MCF 10A (cell line): ENCODE measurements around the gene DYNC1H1. TPM values are rescaled to one million over a fixed set of nuclear protein-coding genes. Genes with fewer than 3 reads are reported as not detected.
A peak's percentile ranks its signal among the peaks of the same experiment; 100 is the strongest.

Experiments
- BruUV-seq: library from RNA; stranded (reverse); fragments of 400-500 nt; replicated peaks from 2 replicates; lab custom pipeline; 2021; lab: Mats Ljungman, UMichigan
- CTCF ChIA-PET: fragments of 300-600 bp; sonication (Branson Sonifier 250); formaldehyde crosslinking; extraction: SDS; loops from one replicate; lab custom pipeline; 2021; ENCODE audit warnings: antibody characterized with exemption, inconsistent platforms; lab: Yijun Ruan, JAX
- POLR2A ChIA-PET: fragments of 300-600, 350-650 bp; sonication (Branson Sonifier 250); formaldehyde crosslinking; extraction: SDS; loops from one replicate; lab custom pipeline; 2020; ENCODE audit warnings: antibody characterized with exemption, inconsistent platforms; lab: Yijun Ruan, JAX
- DNase-seq: peaks from one replicate; pipeline ENCODE4 v3.0.0-alpha.2; 2018; ENCODE audit not compliant: unreplicated experiment
- H3K27ac Mint-ChIP-seq: one replicate; pipeline ENCODE4 v1.8.0; 2022; ENCODE audit warnings: mild to moderate bottlenecking, low read depth, mixed read lengths; ENCODE audit not compliant: unreplicated experiment
- H3K27me3 Mint-ChIP-seq: one replicate; pipeline ENCODE4 v1.8.0; 2022; ENCODE audit warnings: mixed read lengths; ENCODE audit not compliant: insufficient read depth, unreplicated experiment
- H3K36me3 Mint-ChIP-seq: one replicate; pipeline ENCODE4 v1.8.0; 2022; ENCODE audit warnings: mild to moderate bottlenecking, moderate library complexity, mixed read lengths; ENCODE audit not compliant: insufficient read depth, unreplicated experiment
- H3K4me1 Mint-ChIP-seq: one replicate; pipeline ENCODE4 v1.8.0; 2022; ENCODE audit warnings: mixed read lengths; ENCODE audit not compliant: insufficient read depth, unreplicated experiment
- H3K4me3 Mint-ChIP-seq: one replicate; pipeline ENCODE4 v1.8.0; 2022; ENCODE audit warnings: mild to moderate bottlenecking, moderate library complexity, mixed read lengths; ENCODE audit not compliant: unreplicated experiment
- H3K9me3 Mint-ChIP-seq: one replicate; pipeline ENCODE4 v1.8.0; 2022; ENCODE audit warnings: mixed read lengths; ENCODE audit not compliant: unreplicated experiment
- intact Hi-C: fragments of 100-400 bp; cut with micrococcal nuclease; formaldehyde crosslinking; loops from 2 replicates; pipeline ENCODE4 v1.14.1; 2022
- total RNA-seq: library from RNA; stranded (reverse); gene quantifications from 2 replicates; pipeline ENCODE4 v1.2.3, GENCODE V29; 2022
- TF ChIP-seq, protein P1 (sequence below): fragments of 200-600 bp; IDR thresholded peaks from one replicate; pipeline ENCODE4 v1.8.0; 2022; ENCODE audit warnings: antibody characterized with exemption, mild to moderate bottlenecking; ENCODE audit not compliant: unreplicated experiment

DYNC1H1 gene
- total RNA-seq, 1 experiment from 2014 or later = 704 TPM

GRCh38 chr14:102085948-102086708 lies 121.8 kb downstream of the DYNC1H1 start:
- TF ChIP-seq, protein P1, sequence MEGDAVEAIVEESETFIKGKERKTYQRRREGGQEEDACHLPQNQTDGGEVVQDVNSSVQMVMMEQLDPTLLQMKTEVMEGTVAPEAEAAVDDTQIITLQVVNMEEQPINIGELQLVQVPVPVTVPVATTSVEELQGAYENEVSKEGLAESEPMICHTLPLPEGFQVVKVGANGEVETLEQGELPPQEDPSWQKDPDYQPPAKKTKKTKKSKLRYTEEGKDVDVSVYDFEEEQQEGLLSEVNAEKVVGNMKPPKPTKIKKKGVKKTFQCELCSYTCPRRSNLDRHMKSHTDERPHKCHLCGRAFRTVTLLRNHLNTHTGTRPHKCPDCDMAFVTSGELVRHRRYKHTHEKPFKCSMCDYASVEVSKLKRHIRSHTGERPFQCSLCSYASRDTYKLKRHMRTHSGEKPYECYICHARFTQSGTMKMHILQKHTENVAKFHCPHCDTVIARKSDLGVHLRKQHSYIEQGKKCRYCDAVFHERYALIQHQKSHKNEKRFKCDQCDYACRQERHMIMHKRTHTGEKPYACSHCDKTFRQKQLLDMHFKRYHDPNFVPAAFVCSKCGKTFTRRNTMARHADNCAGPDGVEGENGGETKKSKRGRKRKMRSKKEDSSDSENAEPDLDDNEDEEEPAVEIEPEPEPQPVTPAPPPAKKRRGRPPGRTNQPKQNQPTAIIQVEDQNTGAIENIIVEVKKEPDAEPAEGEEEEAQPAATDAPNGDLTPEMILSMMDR = no peak
- CTCF ChIA-PET = interaction anchor here (3.0 kb wide), 1 partner anchor 10 kb away, joined by 11 read pairs; no protein-coding TSS in a partner anchor
- Mint-ChIP-seq H3K27me3 (no peaks in the 10 kb centered on the region), H3K4me3 (peak overlapping the region; percentile 63), H3K9me3 (no peaks in the 10 kb centered on the region), H3K36me3 (peaks cover 55% of the 10 kb centered on the region), H3K4me1 (peaks cover 31% of the 10 kb centered on the region), H3K27ac (peak overlapping the region; percentile 92)
- POLR2A ChIA-PET = interaction anchor here (0.6 to 3.0 kb wide), 10 partner anchors 10 to 626 kb away, joined by 3 to 22 read pairs (median 4); partner anchors contain the start of genes DYNC1H1, MOK and WDR20
- intact Hi-C loops = loop anchor here (2.0 kb wide), 1 partner anchor 231 kb away; no protein-coding TSS in a partner anchor
- peak; percentile 46 for DNase-seq
- BruUV-seq = no TSS peak

GRCh38 chr14:102086709-102086971 lies 122.3 kb downstream of the DYNC1H1 start:
- no TSS peak for BruUV-seq
- Mint-ChIP-seq H3K27me3 (no peaks in the 10 kb centered on the region), H3K9me3 (no peaks in the 10 kb centered on the region), H3K4me1 (peaks cover 31% of the 10 kb centered on the region), H3K36me3 (peaks cover 50% of the 10 kb centered on the region), H3K27ac (peak overlapping the region; percentile 92), H3K4me3 (peak overlapping the region; percentile 63)
- ChIA-PET POLR2A (interaction anchor here (1.3 to 3.0 kb wide), 4 partner anchors 31 to 218 kb away, joined by 3 to 22 read pairs (median 6); partner anchors contain the start of genes DYNC1H1, MOK and WDR20), CTCF (no interaction called here)
- intact Hi-C loops = loop anchor here (2.0 kb wide), 1 partner anchor 230 kb away; no protein-coding TSS in a partner anchor
- TF ChIP-seq, protein P1 = no peak
- DNase-seq = no peak

GRCh38 chr14:102086972-102087761 lies 122.8 kb downstream of the DYNC1H1 start, which contains the start of gene HSP90AA1:
Gene HSP90AA1, minus strand, starts transcription at chr14:102087044. Its CDS starts 666 bp downstream, at chr14:102086378.
- Mint-ChIP-seq H3K4me1 (peaks cover 31% of the 10 kb centered on the region), H3K27ac (peak within 1 kb of the TSS; percentile 92), H3K9me3 (no peaks in the 10 kb centered on the region), H3K36me3 (peaks cover 45% of the 10 kb centered on the region), H3K27me3 (no peaks in the 10 kb centered on the region), H3K4me3 (peak within 1 kb of the TSS; percentile 63)
- BruUV-seq = no TSS peak
- ChIA-PET POLR2A (interaction anchor here (0.6 to 2.1 kb wide), 15 partner anchors 9 to 365 kb away, joined by 3 to 8 read pairs (median 4); partner anchors contain the start of genes MOK and WDR20), CTCF (interaction anchor here (0.6 to 2.1 kb wide), 3 partner anchors 10 to 25 kb away, joined by 3 to 17 read pairs (median 5); no protein-coding TSS in a partner anchor)
- DNase-seq = peak; percentile 90
- TF ChIP-seq, protein P1 = no peak
- intact Hi-C loops = loop anchor here (2.0 kb wide), 1 partner anchor 230 kb away; no protein-coding TSS in a partner anchor

- Mint-ChIP-seq H3K36me3 (peaks cover 39% of the 10 kb centered on the region), H3K9me3 (no peaks in the 10 kb centered on the region), H3K27me3 (no peaks in the 10 kb centered on the region), H3K27ac (peak overlapping the region; percentile 92), H3K4me3 (peak overlapping the region; percentile 63), H3K4me1 (peaks cover 30% of the 10 kb centered on the region)
- no peak for DNase-seq
- ChIA-PET POLR2A (interaction anchor here (0.5 to 1.6 kb wide), 16 partner anchors 9 to 365 kb away, joined by 3 to 10 read pairs (median 4); partner anchors contain the start of gene WDR20), CTCF (interaction anchor here (0.6 to 2.1 kb wide), 5 partner anchors 9 to 229 kb away, joined by 3 to 17 read pairs (median 3); no protein-coding TSS in a partner anchor)
- TSS peak; percentile 71 for BruUV-seq
- TF ChIP-seq, protein P1 = no peak
- intact Hi-C loops = loop anchor here (2.0 kb wide), 1 partner anchor 229 kb away; no protein-coding TSS in a partner anchor
Observed at GRCh38 chr14:102087762-102088011, 123.3 kb downstream of the DYNC1H1 start.
